GM20000 (cell line): ENCODE results near the gene SULT1C3.

Source experiments
- DNase-seq: peaks from one replicate; pipeline ENCODE4 v3.0.0; 2012; ENCODE audit warnings: low spot score
- TF ChIP-seq, protein P1 (sequence below): IDR thresholded peaks from 2 replicates; pipeline ENCODE4 v1.5.1; 2012; ENCODE audit warnings: mild to moderate bottlenecking, control low read depth; ENCODE audit errors: extremely low read depth, missing control alignments

Gene SULT1C3

DNA sequence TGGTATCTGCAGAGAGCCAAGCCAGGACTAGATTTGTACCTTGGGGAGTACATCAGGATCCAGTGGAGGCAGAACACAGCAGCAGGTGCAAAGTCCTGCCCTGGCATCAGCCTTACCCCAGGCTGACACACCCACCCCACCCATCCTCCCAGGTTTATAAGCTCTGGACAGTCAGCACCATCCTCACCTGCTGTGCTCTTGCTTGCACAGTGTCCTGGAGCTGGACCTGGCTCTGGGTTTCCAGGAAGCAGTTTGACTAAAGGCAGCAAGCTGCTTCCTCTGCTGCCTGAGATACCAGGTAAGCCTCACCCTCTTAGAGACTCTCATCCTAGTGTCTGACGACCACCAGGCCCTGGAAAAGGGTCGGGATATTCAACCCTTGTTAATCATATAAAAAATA, at the start of gene SULT1C3:
Gene SULT1C3, plus strand, starts transcription at position 183 of the 400 bp plus-strand sequence. CDS start 7,227 bp downstream, outside the sequence.
- TF ChIP-seq, protein P1, sequence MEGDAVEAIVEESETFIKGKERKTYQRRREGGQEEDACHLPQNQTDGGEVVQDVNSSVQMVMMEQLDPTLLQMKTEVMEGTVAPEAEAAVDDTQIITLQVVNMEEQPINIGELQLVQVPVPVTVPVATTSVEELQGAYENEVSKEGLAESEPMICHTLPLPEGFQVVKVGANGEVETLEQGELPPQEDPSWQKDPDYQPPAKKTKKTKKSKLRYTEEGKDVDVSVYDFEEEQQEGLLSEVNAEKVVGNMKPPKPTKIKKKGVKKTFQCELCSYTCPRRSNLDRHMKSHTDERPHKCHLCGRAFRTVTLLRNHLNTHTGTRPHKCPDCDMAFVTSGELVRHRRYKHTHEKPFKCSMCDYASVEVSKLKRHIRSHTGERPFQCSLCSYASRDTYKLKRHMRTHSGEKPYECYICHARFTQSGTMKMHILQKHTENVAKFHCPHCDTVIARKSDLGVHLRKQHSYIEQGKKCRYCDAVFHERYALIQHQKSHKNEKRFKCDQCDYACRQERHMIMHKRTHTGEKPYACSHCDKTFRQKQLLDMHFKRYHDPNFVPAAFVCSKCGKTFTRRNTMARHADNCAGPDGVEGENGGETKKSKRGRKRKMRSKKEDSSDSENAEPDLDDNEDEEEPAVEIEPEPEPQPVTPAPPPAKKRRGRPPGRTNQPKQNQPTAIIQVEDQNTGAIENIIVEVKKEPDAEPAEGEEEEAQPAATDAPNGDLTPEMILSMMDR: no peak
- no peak for DNase-seq

DNA sequence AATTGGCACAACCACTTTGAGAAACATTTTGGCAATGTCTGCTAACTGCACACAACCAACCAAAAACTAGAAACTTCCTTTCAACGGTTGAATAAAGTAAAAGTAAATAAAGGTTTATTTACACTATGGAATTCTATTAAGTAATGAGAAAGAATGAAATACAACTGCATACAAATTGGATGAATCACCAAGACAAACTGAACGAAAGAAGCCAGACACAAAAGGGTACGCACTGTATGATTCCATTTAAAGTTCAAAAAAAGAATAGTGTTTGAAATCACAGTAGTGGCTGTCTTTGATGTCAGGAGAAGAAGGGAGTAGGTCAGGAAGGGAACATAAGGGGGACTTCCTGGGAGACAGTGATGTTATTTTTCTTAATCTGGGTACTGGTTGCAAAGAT, 46.5 kb upstream of the SULT1C3 start:
- DNase-seq: no peak
- TF ChIP-seq, protein P1: no peak

DNA sequence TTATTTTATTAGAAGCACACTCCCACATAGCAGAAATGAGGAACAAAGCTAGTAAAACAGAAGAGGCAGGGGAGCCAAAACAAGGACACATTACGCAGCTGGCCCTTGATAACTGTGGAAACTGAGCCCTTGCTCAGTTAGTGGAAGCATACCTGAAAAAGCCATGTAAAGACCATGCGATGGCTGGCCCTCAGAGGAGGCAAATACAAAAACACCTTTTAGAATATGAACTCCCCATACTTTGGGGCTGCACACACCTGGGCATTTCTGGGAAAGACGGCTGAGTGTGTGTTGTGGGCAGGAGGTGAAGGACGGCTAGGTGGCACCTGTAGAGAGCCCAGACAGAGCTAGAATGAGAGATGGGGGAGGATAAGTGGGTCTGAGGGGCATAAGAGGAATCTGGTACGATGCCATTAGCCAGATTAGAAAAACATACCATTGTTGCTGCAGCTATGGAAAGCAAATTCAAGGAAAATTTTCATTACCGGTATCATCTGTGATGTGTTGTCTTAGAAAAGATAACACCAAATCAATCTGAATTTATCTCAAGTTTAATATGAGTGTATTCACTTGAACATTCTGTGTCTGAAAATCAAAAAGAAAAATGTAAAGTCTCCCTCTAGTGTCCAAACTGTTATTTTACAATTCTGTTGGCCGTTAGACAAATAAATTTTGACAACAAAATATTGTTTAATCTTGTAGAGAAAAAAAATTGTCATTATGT, 45.2 kb upstream of the SULT1C3 start:
- TF ChIP-seq, protein P1: peak; percentile 18
- no peak for DNase-seq

DNA sequence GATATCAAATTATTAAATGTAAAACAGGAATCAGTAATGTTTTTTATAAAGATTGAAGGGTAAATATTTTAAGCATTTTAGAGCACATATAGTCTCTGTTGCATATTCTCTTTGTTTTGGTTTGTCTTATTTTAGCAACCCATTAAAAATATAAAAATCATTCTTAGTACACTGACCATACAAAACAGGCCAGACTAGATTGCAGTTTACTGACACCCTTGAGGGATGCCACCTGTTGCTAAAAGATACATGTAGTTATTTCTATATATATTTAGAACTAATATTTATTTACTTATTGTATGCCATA, 44.7 kb upstream of the SULT1C3 start:
- TF ChIP-seq, protein P1: no peak
- no peak for DNase-seq

DNA sequence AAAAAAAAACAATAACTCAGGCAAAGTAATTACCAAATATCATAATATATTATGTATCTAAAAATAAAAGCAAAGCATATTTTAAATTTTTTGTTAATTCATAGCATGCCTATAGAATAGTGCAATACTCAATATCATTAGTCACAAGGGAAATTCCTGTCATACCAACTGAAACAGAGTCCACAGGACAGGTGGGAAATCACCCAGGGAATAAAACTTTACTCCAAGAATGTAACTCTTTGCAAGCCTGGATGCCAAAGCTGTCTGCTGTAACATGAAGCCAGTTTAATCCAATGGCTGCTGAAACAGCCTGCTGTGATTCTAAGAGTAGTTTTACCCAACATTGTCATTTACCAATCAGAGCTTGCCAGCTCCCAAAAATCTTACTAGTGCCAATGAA, 40.0 kb upstream of the SULT1C3 start:
- TF ChIP-seq, protein P1: no peak
- no peak for DNase-seq

DNA sequence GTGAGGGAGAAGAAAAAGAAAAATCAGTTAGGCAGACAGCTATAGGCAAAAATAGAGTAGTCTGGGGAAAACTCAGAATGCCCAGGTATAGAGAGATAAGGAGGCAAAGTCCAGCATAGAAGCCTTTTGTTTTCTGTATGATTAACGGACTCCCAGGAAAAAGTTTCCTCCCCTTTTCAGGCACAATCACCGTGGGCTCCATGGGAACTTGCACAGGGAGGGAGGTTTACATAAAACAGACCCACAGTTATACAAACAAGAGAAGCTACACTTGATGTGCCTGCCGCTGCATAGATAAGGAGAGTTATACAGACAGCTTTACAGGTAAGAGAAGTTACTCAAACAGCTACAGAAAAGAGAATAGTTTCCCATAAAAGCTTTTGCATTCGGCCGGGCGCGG, 39.2 kb upstream of the SULT1C3 start:
- TF ChIP-seq, protein P1: no peak
- DNase-seq: no peak

DNA sequence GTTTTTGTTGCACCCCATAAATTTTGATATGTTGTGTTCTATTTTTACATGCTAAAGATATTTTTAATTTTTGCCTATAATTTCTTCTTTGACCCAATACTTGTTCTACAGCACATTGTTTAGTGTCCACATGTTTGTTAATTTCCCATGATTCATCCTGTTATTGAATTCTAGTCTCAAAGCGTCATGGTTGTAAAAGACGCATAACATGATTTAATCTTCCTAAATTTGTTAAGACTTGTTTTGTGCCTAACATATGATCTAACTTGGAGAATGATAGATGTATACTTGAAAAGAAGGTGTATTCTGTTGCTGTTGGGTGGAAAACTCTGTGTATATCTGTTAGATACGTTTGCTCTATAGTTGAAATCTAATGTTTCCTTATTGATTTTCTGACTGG, 27.1 kb upstream of the SULT1C3 start:
- TF ChIP-seq, protein P1: no peak
- no peak for DNase-seq
